ENCODE measurements around the gene RFX4. TPM values are rescaled to one million over a fixed set of nuclear protein-coding genes. Genes with fewer than 3 reads are reported as not detected.

The RFX4 gene
- total and polyA plus RNA-seq, 12 donors = 0.08 TPM; not detected in 11

- WGBS, 4 donors = 100% methylated on average over 1 of the region's 1 CpG
Observed at GRCh38 chr12:106754331-106754730, 171.5 kb downstream of the RFX4 start.

GRCh38 chr12:106757623-106758348 lies 175.0 kb downstream of the RFX4 start:
- H3K4me1 ChIP-seq (replicated peaks in 1 of 2) = no peaks in the 10 kb centered on the region
- peak overlapping the region in 1 of 5 donors; percentile 27 for H3K27ac ChIP-seq
- no peaks in the 10 kb centered on the region for H3K27me3 ChIP-seq
- WGBS, 4 donors = 76 to 85% (median 79%) methylated on average over 6 of the region's 6 CpGs
- no peaks in the 10 kb centered on the region for H3K36me3 ChIP-seq (replicated peaks in 1 of 2)
- no peaks in the 10 kb centered on the region for H3K9me3 ChIP-seq (replicated peaks in 1 of 3)
- TF ChIP-seq POLR2A (IDR thresholded peaks at IDR 0.05) (no peak), CTCF (IDR thresholded peaks at IDR 0.05) (no peak)
- intact Hi-C loops (cut with DNase I) = no loop called here
- DNase-seq = no peak
- H3K4me3 ChIP-seq = no peak overlapping the region

More at GRCh38 chr12:106754331-106754730, 171.5 kb downstream of the RFX4 start:
- Histone ChIP-seq H3K27me3 (no peaks in the 10 kb centered on the region), H3K4me3 (no peak overlapping the region), H3K36me3 (replicated peaks in 1 of 2) (no peaks in the 10 kb centered on the region), H3K9me3 (replicated peaks in 1 of 3) (no peaks in the 10 kb centered on the region), H3K4me1 (replicated peaks in 1 of 2) (no peaks in the 10 kb centered on the region), H3K27ac (no peak overlapping the region)
- no peak for DNase-seq
- TF ChIP-seq CTCF (IDR thresholded peaks at IDR 0.05) = no peak
- TF ChIP-seq POLR2A (IDR thresholded peaks at IDR 0.05) = no peak
- intact Hi-C loops (cut with DNase I) = no loop called here

GRCh38 chr12:106758349-106759110 lies 175.7 kb downstream of the RFX4 start:
- H3K9me3 ChIP-seq (replicated peaks in 1 of 3) = no peaks in the 10 kb centered on the region
- no peaks in the 10 kb centered on the region for H3K4me1 ChIP-seq (replicated peaks in 1 of 2)
- no peaks in the 10 kb centered on the region for H3K27me3 ChIP-seq
- H3K36me3 ChIP-seq (replicated peaks in 1 of 2) = no peaks in the 10 kb centered on the region
- peak overlapping the region in 1 of 5 donors; percentile 27 for H3K27ac ChIP-seq
- intact Hi-C loops (cut with DNase I) = no loop called here
- TF ChIP-seq POLR2A (IDR thresholded peaks at IDR 0.05) = no peak
- no peak for TF ChIP-seq CTCF (IDR thresholded peaks at IDR 0.05)
- no peak overlapping the region for H3K4me3 ChIP-seq
- 80 to 92% (median 86%) methylated on average over 6 to 7 of the region's 7 CpGs for WGBS, 4 donors
- no peak for DNase-seq

GRCh38 chr12:106759526-106760183 lies 176.9 kb downstream of the RFX4 start:
- Histone ChIP-seq H3K9me3 (replicated peaks in 1 of 3) (no peaks in the 10 kb centered on the region), H3K4me1 (replicated peaks in 1 of 2) (no peaks in the 10 kb centered on the region), H3K36me3 (replicated peaks in 1 of 2) (no peaks in the 10 kb centered on the region), H3K27me3 (no peaks in the 10 kb centered on the region), H3K27ac (peak overlapping the region in 2 of 5 donors; percentile 24 to 45), H3K4me3 (no peak overlapping the region)
- intact Hi-C loops (cut with DNase I) = no loop called here
- DNase-seq = no peak
- TF ChIP-seq POLR2A (IDR thresholded peaks at IDR 0.05) (no peak), CTCF (IDR thresholded peaks at IDR 0.05) (no peak)
- WGBS, 4 donors = 78 to 88% (median 81%) methylated on average over 6 to 7 of the region's 7 CpGs

Measured in adrenal gland (tissue), 12 donors.